Activated CD4-positive, alpha-beta T cell treated with anti-CD3 and anti-CD28 coated beads, Interleukin-2, amount 50 U/mL, for 48 hours (primary cell): ENCODE data around the gene VCL.
"Not testable (repeated sequence)": the region's sequence is repeated elsewhere in the genome, so short reads cannot be mapped to it uniquely, and the experiment has no call there.

Source experiments
- DNase-seq, 2 experiments: peaks; one replicate each; pipeline ENCODE4 v3.0.0-alpha.2; 2020

The VCL gene

DNA sequence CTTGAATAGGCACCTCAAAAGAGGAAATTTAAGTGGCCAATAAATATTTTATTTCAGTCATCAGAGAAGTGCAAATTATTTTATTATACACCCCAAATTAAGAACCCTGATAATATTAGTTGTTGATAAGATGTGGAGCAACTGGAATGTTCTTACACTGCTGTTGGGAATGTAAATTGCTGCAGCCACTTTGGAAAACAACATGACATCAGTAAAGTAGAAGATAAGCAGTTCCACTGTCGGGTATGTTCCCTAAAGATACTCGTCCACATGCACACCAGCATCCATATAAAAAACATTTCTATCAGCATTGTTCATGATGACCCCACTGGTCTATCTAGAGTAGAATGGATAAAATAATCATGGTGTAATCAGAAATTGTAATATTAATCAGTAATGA is 46.5 kb downstream of the VCL start:
- DNase-seq = no peak

GRCh38 chr10:74047304-74047703 is 49.4 kb downstream of the VCL start:
- DNase-seq = no peak

DNA sequence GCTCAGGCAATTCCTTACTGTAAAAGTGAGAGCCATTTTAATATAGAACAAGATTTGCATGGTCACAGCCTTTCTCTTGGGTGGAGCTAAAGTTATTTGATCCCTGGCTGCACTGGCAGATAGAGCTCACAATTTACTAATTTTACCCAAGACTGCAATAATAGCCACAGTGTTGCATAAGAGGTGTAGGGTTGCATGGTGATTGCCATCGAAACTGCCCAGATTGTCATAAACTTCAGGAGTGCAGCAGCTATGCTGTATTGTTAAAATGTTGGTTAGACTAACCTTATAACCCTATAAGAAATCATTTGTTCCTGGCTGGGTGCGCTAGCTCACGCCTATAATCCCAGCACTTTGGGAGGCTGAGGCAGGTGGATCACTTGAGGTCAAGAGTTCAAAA is 50.0 kb downstream of the VCL start:
- no peak for DNase-seq

- no peak for DNase-seq
Observed at GRCh38 chr10:74048433-74048832, 50.5 kb downstream of the VCL start.

DNA sequence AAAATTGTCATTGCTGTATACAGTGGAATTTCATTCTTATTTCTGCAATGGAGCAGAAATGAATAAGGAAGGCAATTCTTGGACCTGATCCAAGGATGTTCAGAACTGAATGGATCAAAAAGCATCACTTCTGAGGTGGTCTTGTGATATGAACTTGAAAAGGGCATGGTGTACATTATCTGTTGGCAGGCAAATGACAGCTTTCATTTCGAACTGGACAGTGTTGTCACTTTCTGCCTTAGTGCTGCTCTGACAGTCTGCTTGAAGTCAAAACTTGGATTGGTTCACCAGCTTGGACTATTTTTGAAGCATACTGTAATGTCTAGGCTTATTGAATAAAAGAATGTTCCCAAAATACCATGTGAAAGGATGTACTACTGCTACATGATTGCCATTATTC is 52.0 kb downstream of the VCL start:
- DNase-seq = no peak

DNA sequence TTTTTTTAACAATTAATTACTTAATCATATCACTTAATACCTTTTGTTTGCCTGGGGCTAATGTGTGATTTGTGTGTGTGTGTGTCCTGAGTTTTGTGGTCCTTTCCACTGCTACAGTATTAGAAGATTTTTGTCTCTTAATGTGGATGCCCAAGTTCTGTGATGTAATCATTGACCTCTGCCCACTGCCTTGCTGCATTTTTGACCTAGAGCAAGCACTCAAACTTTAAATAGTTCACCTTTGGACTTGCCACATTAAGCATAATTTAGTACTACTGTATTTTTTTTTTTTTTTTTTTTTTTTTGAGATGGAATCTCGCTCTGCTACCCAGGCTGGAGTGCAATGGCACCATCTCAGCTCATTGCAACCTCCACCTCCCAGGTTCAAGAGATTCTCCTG is 52.7 kb downstream of the VCL start:
- no peak for DNase-seq

DNA sequence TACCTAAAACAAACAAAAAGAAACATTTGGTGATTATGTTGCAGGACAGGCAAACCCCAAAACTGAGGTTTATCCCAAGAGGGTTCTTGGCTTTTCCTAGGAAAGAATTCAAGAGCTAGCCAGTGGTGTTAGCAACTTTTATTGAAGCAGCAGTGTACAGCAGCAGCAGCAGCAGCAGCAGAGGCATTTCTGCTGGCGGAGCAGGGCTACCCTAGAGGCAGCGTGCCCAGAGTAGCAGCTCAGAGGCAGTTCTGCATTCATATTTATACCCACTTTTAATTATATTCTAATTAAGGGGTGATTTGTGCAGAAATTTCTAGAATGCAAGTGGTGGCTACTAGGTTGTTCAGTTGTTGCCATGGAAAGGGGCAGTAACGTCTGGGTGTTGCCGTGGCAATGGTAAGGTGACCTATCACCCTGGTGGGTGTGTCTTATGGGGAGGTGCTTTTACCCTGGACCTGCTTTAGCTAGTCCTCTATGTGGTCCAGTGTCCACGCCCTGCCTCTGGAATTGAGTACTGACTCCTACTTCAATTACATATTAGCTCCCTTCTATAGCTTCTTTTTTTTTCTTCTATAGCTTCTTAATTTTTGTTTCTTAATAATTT is 53.9 kb downstream of the VCL start:
- DNase-seq = no peak

DNA sequence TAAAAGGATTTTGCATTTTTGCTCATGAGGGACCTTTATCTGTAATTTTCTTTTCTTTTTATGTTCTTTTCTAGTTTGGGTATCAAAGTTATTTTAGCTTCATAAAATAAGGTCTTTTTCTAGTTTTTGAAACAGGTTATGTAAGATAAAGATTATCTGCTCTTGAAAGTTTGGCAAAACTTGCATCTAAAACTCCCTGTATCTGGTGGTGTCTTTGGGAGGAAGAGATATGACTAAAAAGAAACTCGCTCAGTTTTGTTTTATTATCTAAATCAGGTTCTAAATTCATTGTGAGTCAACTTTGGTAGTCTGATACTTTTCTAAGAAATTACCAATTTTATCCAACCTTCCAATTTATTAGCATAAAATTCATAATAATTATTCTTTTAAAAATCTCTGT is 55.1 kb downstream of the VCL start:
- no peak for DNase-seq

- DNase-seq = no peak
Observed at GRCh38 chr10:74055383-74056049, 57.6 kb downstream of the VCL start.

DNA sequence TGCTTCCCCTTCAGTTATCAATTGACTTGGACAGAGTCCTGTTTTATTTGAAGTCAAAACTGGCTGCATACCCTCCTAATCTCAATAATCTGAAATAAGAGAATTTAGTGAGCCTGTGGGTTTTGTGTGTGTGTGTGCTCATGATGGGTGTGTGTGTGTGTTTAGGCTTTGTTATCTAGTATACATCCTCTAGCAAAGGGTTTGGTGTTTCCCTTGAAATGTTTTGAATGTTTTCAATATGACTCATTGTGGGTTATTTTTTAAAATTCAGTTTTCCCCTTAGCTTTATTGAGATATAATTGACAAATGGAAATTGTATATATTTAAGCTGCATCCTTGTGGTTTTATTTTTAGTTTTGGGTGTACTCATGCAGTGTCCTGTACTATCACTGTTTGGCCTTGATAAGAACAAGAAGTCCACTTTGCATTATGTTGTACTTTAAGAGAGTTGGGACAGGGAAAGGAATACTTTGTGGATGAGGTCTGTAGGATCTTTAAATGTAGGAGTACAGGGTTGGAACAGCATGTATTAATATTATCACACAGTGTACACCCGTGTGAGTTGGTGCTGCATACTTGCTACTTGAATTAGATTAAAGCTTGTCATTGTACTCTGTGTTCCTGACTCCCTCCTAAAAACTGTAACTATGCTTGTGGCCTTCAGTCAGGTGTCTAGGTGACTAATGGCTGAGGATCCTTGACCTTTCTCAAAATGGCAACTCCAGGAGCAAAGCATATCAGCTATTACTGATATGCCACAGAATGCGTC is 58.3 kb downstream of the VCL start:
- DNase-seq = no peak

DNA sequence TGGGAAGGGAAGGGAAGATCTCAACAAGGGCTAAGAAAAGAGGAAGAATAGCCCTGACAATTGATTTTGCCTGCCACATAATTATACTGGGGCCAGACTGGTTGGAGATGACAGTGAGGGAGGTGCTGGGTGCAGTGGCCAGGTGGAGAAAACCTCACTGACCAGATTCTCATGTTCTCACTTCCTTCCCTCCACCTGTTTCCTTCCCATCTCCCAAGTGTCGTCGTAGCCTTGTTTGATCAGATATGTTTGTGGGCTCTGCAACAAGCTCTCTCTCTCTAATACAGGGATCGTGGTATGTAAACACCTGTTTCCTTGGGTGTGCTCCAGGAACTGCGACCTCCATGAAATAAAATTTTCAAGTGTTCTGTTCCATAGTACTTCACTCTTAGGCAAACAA is 60.2 kb downstream of the VCL start:
- DNase-seq = no peak

DNA sequence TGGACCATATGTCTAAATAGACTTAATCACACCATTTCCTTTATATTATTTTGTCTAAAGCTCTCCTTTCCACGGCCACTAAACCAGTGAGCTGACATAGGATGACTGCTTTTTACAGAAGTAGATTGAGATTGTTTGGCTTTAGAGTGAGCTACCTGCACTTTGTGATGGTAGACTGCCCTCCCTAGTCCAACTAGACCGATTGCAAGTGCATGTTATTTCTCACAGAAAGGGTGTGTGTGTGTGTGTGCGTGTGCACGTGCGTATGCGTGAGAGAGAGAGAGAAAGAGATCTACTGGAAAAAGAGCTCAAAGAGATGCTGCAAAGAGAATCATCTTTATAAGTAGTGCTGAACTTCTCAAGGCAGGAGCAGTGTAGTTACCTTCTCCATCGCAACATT is 60.7 kb downstream of the VCL start:
- DNase-seq = no peak

DNA sequence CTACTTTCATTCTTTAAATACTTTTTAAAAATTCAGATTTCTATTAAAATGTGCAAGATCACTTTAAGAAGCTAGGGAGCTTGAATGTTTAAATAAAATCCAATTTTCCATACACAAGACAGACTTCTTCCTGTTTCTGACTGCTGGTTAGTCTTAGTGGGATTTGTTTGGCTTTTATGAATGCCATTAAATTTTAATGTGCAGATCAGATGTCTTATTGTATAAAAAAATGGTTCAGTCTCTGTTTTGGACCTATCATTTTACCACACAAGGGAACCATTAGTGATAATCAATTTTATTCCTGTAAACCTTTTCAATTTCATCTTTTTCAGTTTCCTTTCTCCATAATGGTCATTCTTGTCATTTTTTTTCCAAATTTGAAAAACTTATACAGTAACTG is 63.2 kb downstream of the VCL start:
- no peak for DNase-seq

DNA sequence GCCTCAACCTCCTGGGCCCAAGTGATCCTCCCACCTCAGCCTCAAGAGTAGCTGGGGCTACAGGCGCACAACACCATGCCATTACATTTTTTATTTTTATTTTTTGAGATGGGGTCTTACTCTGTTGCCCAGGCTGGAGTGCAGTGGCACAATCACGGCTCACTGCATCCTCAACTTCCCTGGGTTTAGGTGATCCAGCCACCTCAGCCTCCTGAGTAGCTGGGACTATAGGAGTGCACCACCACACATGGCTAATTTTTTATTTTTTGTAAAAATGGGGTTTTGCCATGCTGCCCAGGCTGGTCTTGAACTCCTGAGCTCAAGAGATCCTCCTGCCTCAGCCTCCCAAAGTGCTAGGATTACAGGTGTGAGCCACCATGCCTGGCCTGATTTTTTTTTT is 64.1 kb downstream of the VCL start:
- not testable (repeated sequence) for DNase-seq

GRCh38 chr10:74063256-74063655 is 65.3 kb downstream of the VCL start:
- no peak for DNase-seq

GRCh38 chr10:74067373-74068352 is 69.7 kb downstream of the VCL start:
- no peak for DNase-seq

- DNase-seq = no peak
Observed at GRCh38 chr10:74071157-74071556, 73.2 kb downstream of the VCL start.

DNA sequence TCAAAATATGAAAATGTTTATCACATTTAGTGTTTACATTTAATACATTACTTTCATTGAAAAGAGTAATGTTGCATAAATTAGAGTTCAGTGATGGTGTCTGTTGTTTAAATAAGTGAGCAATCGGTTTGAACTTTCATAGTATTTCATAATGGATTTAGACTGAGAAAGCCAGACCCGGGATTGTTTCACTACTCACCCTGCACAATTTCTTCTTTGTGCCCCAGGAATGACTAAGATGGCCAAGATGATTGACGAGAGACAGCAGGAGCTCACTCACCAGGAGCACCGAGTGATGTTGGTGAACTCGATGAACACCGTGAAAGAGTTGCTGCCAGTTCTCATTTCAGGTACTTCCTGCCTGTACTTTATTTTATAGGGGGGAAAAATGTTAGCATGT is 74.6 kb downstream of the VCL start:
- no peak for DNase-seq

- DNase-seq = no peak
Observed at GRCh38 chr10:74075906-74076305, 78.0 kb downstream of the VCL start.

DNA sequence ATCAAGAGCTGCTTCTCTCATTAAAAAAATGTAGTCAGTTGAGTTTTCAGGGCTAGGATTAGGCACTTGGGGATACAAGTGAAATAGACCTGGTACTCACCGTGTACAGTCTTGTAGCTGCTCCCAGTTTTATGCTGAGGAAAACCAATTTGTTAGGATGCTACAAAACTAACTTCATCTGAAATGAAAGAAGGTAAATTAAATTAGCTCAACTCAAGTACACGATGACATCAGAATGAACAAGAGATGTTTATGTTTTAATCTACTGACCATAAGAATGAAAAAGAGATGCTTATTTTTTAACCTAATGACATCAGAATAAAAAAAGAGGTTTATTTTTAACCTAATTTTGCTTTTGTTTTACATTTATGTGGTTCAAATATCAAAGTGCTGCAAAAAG is 79.0 kb downstream of the VCL start:
- DNase-seq = no peak

GRCh38 chr10:74077416-74077815 is 79.5 kb downstream of the VCL start:
- no peak for DNase-seq

DNA sequence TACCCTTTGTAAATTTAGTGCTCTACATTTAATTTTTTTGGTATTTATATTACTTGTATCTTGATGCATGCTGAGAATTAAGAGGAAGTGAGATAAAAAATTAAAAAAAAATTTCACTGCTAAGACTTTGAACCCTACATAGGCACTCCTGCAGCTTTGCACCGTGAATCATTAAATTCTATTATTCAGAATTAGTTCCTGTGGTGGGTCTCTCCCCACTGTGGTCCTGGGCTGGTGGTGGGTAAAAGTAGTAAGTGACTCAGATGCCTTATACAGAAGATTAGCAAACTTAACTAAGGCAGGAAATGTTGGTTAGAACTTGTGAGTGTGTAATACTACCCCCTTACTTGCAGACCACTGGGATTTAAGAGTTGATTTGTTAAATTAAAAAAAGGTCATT is 80.1 kb downstream of the VCL start:
- peak; percentile 40 to 52 for DNase-seq
